Measurements from ENCODE around the gene TEAD1. TPM values are rescaled to one million over a fixed set of nuclear protein-coding genes. Genes with fewer than 3 reads are reported as not detected.

TEAD1 gene
- total RNA-seq, 6 experiments from 2014 or later, result 28.3 to 41.5 (median 32.2) TPM

- peak; percentile 73 to 84 (median 78) for ATAC-seq
- Histone ChIP-seq H3K36me3 (no peaks in the 10 kb centered on the region), H3K4me1 (peaks cover 0 to 49% (median 14%) of the 10 kb centered on the region in 4 donors), H3K9me3 (no peaks in the 10 kb centered on the region), H3K27me3 (no peaks in the 10 kb centered on the region), H3K4me3 (peak overlapping the region; percentile 34 to 53 (median 50)), H3K27ac (peak overlapping the region; percentile 57 to 95 (median 83))
- DNase-seq, result peak; percentile 57 to 78 (median 75)
- no peak for TF ChIP-seq CTCF (IDR thresholded peaks at IDR 0.05)
- TF ChIP-seq POLR2A (IDR thresholded peaks at IDR 0.05), result no peak
- 3% methylated on average over 15 of the region's 17 CpGs for WGBS (ENCODE audit: insufficient coverage, low coverage, low lambda C conversion rate, missing lambda C conversion rate)
- intact Hi-C loops (cut with DNase I), result no loop called here
Measured at GRCh38 chr11:12827929-12828812, 153.9 kb downstream of the TEAD1 start.

GRCh38 chr11:12829131-12829530 lies 154.9 kb downstream of the TEAD1 start:
- H3K4me3 ChIP-seq, result peak overlapping the region in 2 of 3 donors; percentile 50 to 53
- no peaks in the 10 kb centered on the region for H3K36me3 ChIP-seq
- no peak for ATAC-seq
- H3K4me1 ChIP-seq, result peaks cover 0 to 48% (median 10%) of the 10 kb centered on the region in 4 donors
- H3K27ac ChIP-seq, result peak overlapping the region in 2 of 3 donors; percentile 83 to 95
- WGBS (ENCODE audit: insufficient coverage, low coverage, low lambda C conversion rate, missing lambda C conversion rate), result 39% methylated on average over 5 of the region's 6 CpGs
- intact Hi-C loops (cut with DNase I), result no loop called here
- no peak for DNase-seq
- no peaks in the 10 kb centered on the region for H3K27me3 ChIP-seq
- H3K9me3 ChIP-seq, result no peaks in the 10 kb centered on the region
- TF ChIP-seq CTCF (IDR thresholded peaks at IDR 0.05) (no peak), POLR2A (IDR thresholded peaks at IDR 0.05) (no peak)

GRCh38 chr11:12829540-12830314 lies 155.5 kb downstream of the TEAD1 start:
- H3K36me3 ChIP-seq, result no peaks in the 10 kb centered on the region

More at GRCh38 chr11:12829540-12830314, 155.5 kb downstream of the TEAD1 start:
- no peak for DNase-seq
- H3K4me1 ChIP-seq, result peaks cover 0 to 48% (median 7%) of the 10 kb centered on the region in 4 donors
- H3K4me3 ChIP-seq, result no peak overlapping the region
- peak overlapping the region in 2 of 3 donors; percentile 83 to 95 for H3K27ac ChIP-seq
- WGBS (ENCODE audit: insufficient coverage, low coverage, low lambda C conversion rate, missing lambda C conversion rate), result 83% methylated on average over 2 of the region's 2 CpGs
- no peaks in the 10 kb centered on the region for H3K9me3 ChIP-seq
- H3K27me3 ChIP-seq, result no peaks in the 10 kb centered on the region
- intact Hi-C loops (cut with DNase I), result no loop called here
- no peak for TF ChIP-seq POLR2A (IDR thresholded peaks at IDR 0.05)
- TF ChIP-seq CTCF (IDR thresholded peaks at IDR 0.05), result no peak
- no peak for ATAC-seq
